Caki2 (cell line): ENCODE results near the gene MEGF11. TPM values are rescaled to one million over a fixed set of nuclear protein-coding genes. Genes with fewer than 3 reads are reported as not detected.
"Not testable (repeated sequence)": the region's sequence is repeated elsewhere in the genome, so short reads cannot be mapped to it uniquely, and the experiment has no call there.

Experiments used
- DNase-seq: peaks from one replicate; pipeline ENCODE4 v3.0.0-alpha.2; 2015; ENCODE audit warnings: low read depth
- in situ Hi-C: cut with HindIII; loops from 2 replicates; pipeline ENCODE4 v1.10.0; 2016; ENCODE audit warnings: low sequenced_read_pairs, low pct_unique_long_range_greater_than_20kb, mixed read lengths
- total RNA-seq: library from RNA; depleted of rRNA; stranded (reverse); fragments of >200 nt; shearing (Covaris generic); gene quantifications from 2 replicates; pipeline ENCODE4 v1.2.3, GENCODE V29; 2014; ENCODE audit warnings: low replicate concordance

The MEGF11 gene
- total RNA-seq, 1 experiment from 2014 or later = not detected

DNA sequence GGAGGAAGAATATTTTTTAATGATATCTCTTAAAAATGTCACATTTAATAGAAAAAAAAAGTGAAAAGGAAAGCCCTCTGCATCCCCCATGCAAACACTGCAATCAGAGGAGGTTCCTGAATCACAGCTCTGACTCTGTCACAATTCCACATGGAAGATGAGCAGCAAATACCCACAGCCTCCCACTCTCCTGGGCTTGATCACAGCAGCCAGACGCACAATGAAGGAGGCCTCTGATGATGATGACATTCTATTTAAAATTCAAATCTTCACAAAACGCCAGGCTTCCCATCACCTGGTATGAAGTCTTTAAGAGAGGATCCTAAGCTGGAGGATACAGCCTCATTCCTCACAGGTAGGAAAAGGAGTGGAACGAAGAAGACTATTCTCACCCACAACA, 30.7 kb upstream of the MEGF11 start:
- DNase-seq = no peak
- in situ Hi-C loops = no loop called here

GRCh38 chr15:66278671-66279070, 25.1 kb upstream of the MEGF11 start:
- DNase-seq = no peak
- in situ Hi-C loops = no loop called here

DNA sequence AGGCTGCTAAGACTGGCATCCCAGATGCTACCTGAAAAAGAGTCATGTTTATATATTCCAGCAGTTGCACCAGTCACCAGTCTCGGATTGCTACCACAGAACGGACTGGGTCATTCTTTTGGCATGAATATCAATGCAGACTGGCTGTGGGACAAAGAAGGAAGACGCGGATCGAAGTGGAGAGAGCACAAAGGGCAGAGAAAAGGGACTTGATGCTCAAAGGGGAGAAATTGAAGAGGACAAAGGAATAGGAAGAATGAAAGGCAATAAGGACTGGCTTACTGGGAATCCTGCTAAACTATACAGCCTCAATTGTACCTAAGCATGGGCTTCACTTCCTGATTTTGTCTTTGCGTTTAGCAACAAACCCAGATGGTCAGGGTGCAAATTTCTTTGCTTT, 24.5 kb upstream of the MEGF11 start:
- in situ Hi-C loops = no loop called here
- DNase-seq = no peak

DNA sequence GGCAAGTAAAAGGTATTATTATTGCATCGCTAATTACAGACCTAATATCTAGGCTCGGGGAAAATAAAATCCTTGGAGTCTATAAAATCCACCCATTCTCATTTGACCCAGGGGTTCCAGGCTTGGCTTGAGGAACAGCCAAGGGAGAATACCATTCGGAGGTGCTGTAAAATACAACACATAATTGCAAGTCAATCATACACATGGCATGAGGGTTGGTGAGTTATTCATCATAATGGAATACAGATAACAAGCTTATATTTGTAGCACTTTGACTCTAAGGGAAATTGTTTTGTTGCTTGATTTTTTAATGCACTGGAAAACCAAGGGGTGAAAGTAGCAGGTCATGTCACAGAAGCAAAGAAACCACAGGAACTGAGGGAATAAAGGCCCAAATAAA, 23.0 kb upstream of the MEGF11 start:
- no peak for DNase-seq
- in situ Hi-C loops = no loop called here

DNA sequence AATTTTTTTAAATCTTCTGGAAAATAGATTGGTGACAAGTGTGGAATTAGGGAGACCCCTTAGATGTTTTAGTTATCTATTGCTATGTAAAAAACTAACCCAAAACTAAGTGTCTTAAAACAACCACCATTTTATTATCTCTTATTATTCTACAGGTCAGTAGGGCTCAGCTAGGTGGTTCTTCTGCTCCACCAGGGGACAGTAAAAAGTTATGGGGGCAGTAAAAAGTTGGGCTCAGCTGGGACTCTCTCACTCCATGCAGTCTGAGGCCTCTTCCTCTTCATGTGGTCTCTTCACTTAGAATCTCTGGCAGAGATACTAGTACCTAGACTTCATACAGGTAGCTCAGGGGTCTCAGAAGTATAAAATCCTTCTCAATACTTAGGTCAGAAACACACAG, 21.8 kb upstream of the MEGF11 start:
- in situ Hi-C loops = no loop called here
- DNase-seq = no peak

GRCh38 chr15:66270932-66271331, 17.4 kb upstream of the MEGF11 start:
- in situ Hi-C loops = no loop called here
- no peak for DNase-seq

DNA sequence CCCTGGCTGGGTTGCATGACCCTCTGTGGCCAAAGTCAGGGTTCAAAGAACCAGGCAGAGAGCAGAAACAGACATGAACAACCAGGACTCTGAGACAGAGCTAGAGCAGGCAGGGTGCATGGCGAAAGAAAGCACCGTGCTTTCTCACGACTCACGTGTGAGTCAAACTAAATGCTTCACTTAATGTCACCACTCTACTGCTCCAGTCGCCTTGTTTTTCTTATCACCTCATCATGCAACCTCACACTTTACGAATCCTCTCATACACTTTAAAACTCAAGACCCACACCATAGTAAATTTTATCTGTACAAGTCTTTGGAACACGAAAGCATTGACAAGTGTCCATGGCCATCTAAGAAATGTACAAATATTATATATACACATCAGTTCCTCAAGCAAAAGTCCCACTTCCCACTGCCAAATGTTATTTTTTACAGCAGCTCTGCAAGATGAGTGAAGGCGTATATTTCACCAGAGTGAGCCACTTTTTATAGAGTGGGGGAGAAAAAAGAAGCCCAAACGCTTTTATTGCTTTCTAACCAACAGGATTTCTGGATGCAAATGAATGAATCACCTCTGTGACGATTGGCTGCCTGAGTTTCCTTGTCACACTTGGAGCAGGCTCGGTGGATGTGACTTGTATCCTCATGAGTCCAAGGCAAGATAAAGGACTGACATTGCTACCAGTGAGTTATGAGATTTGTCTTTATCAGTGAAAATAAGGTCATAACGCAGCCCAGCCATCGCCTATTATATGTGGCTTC, 16.0 kb upstream of the MEGF11 start:
- peak; percentile 87 for DNase-seq
- in situ Hi-C loops = no loop called here

DNA sequence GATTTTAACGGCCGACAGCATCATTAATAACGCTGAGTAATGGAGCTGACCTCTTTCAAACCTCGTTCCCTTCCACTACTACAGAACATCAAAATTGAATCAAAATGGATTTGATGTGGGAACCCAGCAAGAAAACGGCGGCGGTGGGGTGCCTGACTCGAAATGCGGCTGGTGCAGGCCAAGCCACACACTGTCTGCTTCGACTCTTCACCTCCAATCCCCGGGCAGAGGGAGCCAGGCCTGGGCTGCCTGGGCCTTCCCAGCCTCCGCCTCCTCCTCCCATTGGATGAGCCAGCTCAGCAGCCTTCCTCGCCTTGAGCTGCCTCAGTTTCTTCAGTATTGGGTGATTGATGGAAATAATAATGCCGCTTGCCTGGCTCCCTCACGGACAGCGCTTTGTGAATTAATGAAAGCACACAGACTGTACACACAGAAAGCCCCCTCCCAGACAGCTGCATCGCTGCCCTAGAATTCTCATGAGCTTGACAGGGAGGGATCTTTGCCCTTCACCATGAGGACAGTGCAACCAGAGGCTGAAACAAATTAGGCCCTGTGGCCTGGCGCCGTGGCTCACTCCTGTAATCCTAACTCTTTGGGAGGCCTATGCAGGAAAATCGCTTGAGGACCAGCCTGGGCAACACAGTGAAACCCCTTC, 11.4 kb upstream of the MEGF11 start:
- in situ Hi-C loops = no loop called here
- DNase-seq = no peak

DNA sequence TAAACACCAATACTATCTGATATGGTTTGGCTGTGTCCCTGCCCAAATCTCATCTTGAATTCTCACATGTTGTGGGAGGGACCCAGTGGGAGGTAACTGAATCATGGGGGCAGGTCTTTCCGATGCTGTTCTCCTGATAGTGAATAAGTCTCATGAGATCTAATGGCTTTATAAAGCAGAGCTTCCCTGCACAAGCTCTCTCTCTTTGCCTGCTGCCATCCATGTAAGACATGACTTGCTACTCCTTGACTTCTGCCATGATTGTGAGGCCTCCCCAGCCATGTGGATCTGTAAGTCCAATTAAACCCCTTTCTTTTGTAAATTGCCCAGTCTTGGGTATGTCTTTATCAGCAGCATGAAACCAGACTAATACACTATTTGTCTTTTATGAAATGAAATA, 9.3 kb upstream of the MEGF11 start:
- DNase-seq, in situ Hi-C loops: not testable (repeated sequence)

- in situ Hi-C loops = no loop called here
- no peak for DNase-seq
These were observed 7.5 kb upstream of the MEGF11 start for GRCh38 chr15:66261056-66261455.

- DNase-seq = no peak
- in situ Hi-C loops = no loop called here
These were observed 3.1 kb upstream of the MEGF11 start for GRCh38 chr15:66256692-66257091.

- in situ Hi-C loops = no loop called here
- no peak for DNase-seq
These were observed 1.6 kb upstream of the MEGF11 start for GRCh38 chr15:66254951-66255676.

DNA sequence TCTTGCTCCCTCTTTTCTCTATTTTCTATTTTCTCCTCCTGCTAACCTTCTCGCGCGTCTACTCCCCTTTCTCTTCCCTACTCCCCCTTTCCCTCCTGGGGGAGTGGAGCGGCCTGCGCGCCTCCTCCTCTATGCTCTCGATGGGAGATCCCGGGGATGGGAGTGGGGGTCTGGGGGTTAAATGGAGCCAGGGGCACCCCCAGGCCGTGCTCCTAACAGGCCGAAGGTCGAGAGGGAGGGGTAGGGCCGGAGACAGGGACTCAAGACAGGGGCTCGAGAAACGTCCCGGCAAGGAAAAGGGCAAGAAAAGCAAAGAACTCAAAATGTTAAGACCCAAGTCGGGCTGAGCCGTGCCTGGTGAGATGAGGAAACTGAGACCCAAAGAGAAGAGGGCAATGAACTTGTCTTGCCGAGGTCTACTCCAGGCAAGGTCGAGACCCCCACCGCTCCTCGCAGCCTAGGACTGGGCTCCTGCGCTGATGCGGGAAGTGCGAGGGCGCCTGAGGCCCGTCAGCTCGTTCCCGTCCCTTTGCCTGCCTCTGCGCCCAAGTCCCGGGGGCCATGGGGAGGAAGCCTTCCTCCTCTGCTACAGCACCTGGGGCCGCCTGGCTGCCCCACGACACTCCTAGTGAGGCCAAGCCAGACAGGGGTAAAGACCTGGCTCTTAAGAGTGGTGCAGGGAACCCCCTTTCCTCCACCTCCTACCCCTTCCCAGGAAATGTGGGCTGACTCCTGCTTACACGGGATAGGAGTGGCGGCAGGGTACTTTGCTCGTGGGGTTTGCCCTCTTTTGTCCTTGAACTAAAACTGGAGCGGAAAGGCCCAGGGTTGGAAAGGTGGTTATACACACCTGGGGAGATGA, 770 bp upstream of the MEGF11 start:
- DNase-seq = no peak
- in situ Hi-C loops = no loop called here

DNA sequence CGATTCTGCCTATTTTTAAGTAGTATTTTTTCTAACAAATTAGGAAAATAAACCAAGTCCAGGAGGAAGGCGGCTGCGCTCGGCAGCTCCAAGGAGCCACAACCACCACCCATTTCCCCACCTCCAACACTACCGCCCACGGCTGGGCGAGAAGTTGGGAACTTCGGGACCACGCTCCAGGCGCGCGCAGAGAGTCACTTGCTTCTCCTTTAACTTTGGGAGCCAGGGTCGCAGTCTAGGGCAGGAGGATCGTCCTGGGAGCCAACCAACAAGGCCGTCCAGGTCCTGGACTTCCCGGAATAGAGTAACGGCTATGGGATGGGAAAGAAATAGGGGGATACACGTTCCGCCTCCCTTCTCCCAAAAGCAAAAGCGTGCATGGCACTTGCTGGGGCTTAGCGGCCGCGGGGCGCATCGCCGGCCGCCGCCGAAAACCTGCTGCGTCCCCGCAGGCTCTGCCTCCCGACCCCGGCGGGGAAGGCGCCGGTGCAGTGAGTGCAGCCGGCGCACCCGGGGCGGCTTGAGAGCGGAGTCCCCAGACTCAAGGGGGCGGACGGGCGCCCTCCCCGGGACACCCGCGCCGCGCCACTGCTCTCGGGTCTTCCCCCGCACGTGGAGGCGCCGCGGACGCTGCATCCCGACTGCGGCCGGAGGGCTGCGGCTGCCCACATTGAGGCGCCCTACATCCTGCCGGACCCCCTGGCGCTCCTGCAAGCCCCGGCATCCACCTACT, 699 bp downstream of the MEGF11 start:
- peak; percentile 47 for DNase-seq
- in situ Hi-C loops = no loop called here

GRCh38 chr15:66251790-66252684, 1.5 kb downstream of the MEGF11 start:
- DNase-seq = peak; percentile 45
- in situ Hi-C loops = no loop called here

DNA sequence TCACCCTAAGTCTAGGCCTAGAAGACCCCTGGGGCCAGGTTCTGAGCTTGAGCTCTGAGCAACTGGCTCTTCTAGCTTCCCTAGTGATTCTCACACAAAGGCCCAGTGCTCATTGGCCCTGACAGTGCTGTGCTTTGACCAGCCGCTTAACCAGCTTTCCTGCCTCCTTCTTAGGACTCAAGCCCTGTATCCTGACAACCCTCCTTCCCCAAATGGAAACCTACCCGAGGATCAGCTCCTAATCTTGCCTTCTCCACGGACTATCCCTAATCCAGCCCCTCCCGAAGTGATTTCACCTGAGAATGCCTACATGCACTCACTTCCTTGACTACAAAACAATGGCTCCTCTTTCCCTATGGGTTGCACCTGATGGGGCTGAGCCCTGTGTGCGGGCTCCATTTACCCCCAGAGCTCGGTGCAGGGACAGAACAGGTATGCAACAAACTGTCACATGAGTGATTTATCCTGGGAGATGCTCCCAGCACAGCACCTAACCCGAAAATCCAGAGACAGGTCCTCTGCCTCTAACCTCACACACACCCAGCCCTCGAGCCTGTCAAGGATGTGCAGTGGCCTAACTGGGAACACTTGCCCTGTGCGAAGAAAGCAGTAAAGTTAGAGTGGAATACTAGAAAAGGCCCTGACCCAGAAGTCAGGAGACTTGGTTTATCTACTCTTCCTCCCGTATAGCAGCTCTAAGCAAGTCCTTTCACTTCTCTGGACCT, 2.3 kb downstream of the MEGF11 start:
- DNase-seq = no peak
- in situ Hi-C loops = no loop called here
